K562 (cell line): ENCODE data around the gene GLI1. TPM values are rescaled to one million over a fixed set of nuclear protein-coding genes. Genes with fewer than 3 reads are reported as not detected.

Experiments used
- BDP1 ChIP-seq: IDR thresholded peaks from 3 replicates; pipeline ENCODE4 v1.6.1; 2011; ENCODE audit not compliant: insufficient read length, insufficient read depth
- BHLHE40 ChIP-seq: IDR thresholded peaks from 2 replicates; pipeline ENCODE4 v1.6.1; 2011; ENCODE audit warnings: low read length, improper control_type of control experiment
- CCAR2 ChIP-seq: fragments of 200-400 bp; formaldehyde crosslinking; IDR thresholded peaks from 2 replicates; pipeline ENCODE4 v1.6.1; 2017; ENCODE audit warnings: mild to moderate bottlenecking, low read depth, low read length
- CHD1 ChIP-seq: fragments of 200-600 bp; sonication (generic); IDR thresholded peaks from one replicate; pipeline ENCODE4 v1.6.1; 2012; ENCODE audit warnings: mild to moderate bottlenecking, moderate library complexity, low read length, inconsistent platforms
- EWSR1 ChIP-seq: fragments of 450-650 bp; IDR thresholded peaks from 2 replicates; pipeline ENCODE4 v1.6.1; 2018; ENCODE audit warnings: borderline replicate concordance, mild to moderate bottlenecking, low read depth, moderate library complexity; ENCODE audit not compliant: partially characterized antibody
- IRF1 ChIP-seq: sonication (generic); formaldehyde crosslinking; IDR thresholded peaks from 2 replicates; pipeline ENCODE4 v1.8.0; 2022; ENCODE audit warnings: missing genetic modification reagents, mild to moderate bottlenecking, borderline replicate concordance
- JUND ChIP-seq, 2 experiments: IDR thresholded peaks; 2 replicates in 1 of 2; 3 replicates in 1 of 2; pipeline ENCODE4 v1.6.1; 2011; ENCODE audit warnings: borderline replicate concordance in 2 of 2, low read depth in 2 of 2, low read length in 2 of 2, improper control_type of control experiment in 1 of 2, missing biosample characterization in 1 of 2, missing genetic modification characterization in 1 of 2, missing genetic modification reagents in 1 of 2
- L3MBTL2 ChIP-seq: fragments of 450-650 bp; IDR thresholded peaks from 2 replicates; pipeline ENCODE4 v1.6.1; 2016; ENCODE audit warnings: mild to moderate bottlenecking, moderate library complexity
- MAZ ChIP-seq, 2 experiments: fragments of 450-650 bp in 1 of 2; sonication (generic) in 1 of 2; formaldehyde crosslinking; IDR thresholded peaks in 1 of 2; conservative IDR thresholded peaks in 1 of 2; 2 replicates each; pipeline versions ENCODE4 v1.4.0 to v1.5.0; 2020; ENCODE audit warnings: mild to moderate bottlenecking in 1 of 2, missing genetic modification reagents in 1 of 2
- NCOA2 ChIP-seq, 2 experiments: fragments of 450-650 bp; IDR thresholded peaks; 2 replicates each; pipeline ENCODE4 v1.6.1; 2018; ENCODE audit warnings: mild to moderate bottlenecking in 2 of 2, moderate library complexity in 1 of 2; ENCODE audit not compliant: partially characterized antibody in 2 of 2
- NCOA4 ChIP-seq: fragments of 450-650 bp; IDR thresholded peaks from 2 replicates; pipeline ENCODE4 v1.6.1; 2018; ENCODE audit warnings: mild to moderate bottlenecking; ENCODE audit not compliant: partially characterized antibody
- NFE2 ChIP-seq: IDR thresholded peaks from 2 replicates; pipeline ENCODE4 v1.6.1; 2014; ENCODE audit warnings: antibody characterized with exemption, low read depth
- NR2F6 ChIP-seq: fragments of 450-650 bp; formaldehyde crosslinking; IDR thresholded peaks from 2 replicates; pipeline ENCODE4 v1.4.0; 2020; ENCODE audit warnings: mild to moderate bottlenecking
- SFPQ ChIP-seq: fragments of 200-400 bp; formaldehyde crosslinking; IDR thresholded peaks from 2 replicates; pipeline ENCODE4 v1.6.1; 2017; ENCODE audit warnings: mild to moderate bottlenecking, low read depth, low read length, moderate library complexity
- SMARCB1 ChIP-seq: IDR thresholded peaks from 2 replicates; pipeline ENCODE4 v1.6.1; 2011; ENCODE audit warnings: improper control_type of control experiment, low read depth; ENCODE audit not compliant: insufficient read length
- TFE3 ChIP-seq: fragments of 450-650 bp; formaldehyde crosslinking; IDR thresholded peaks from 2 replicates; pipeline ENCODE4 v1.4.0; 2020; ENCODE audit warnings: mild to moderate bottlenecking, mixed read lengths
- ZC3H4 ChIP-seq: sonication (generic); formaldehyde crosslinking; IDR thresholded peaks from 2 replicates; pipeline ENCODE4 v1.9.0; 2021; ENCODE audit warnings: missing genetic modification reagents, borderline replicate concordance
- ZNF274 ChIP-seq: IDR thresholded peaks from 2 replicates; pipeline ENCODE4 v1.6.1; 2011; ENCODE audit warnings: low read depth, mild to moderate bottlenecking, low read length, moderate library complexity, borderline replicate concordance
- ZNF589 ChIP-seq: fragments of 200-800 bp; sonication (Bioruptor generic); IDR thresholded peaks from 2 replicates; pipeline ENCODE4 v1.6.1; 2016; ENCODE audit warnings: low read depth, missing genetic modification characterization, missing compliant biosample characterization
- ZNF79 ChIP-seq: fragments of 250-450 bp; sonication (Bioruptor Pico); IDR thresholded peaks from 2 replicates; pipeline ENCODE4 v1.4.0; 2020; ENCODE audit warnings: low read depth, mild to moderate bottlenecking, moderate library complexity
- polyA plus RNA-seq, 8 experiments: library from polyadenylated mRNA; depleted of rRNA in 4 of 8; stranded (reverse) in 5 of 8; unstranded in 3 of 8; fragments of >200 nt; fragmentation: Nextera tagmentation in 2 of 8; fragmentation: Illumina TruSeq in 1 of 8; extraction: Ambion mirVana in 2 of 8; extraction: Trizol in 1 of 8; gene quantifications; 2 replicates each; pipeline versions ENCODE4 v1.2.1 to v1.2.3, GENCODE V29; 2011 to 2014; ENCODE audit warnings: inconsistent platforms in 1 of 8, missing spikeins in 1 of 8
- total RNA-seq, 7 experiments: library from RNA; depleted of rRNA in 6 of 7; stranded (reverse); fragments of >200 nt in 6 of 7; fragmentation: Illumina TruSeq in 2 of 7; extraction: Trizol in 2 of 7; gene quantifications; 2 replicates each; pipeline versions ENCODE4 v1.2.1 to v1.2.3, GENCODE V29; 2011 to 2021; ENCODE audit warnings: low replicate concordance in 1 of 7

GLI1 gene
- total and polyA plus RNA-seq, 9 of the 15 experiments (the other 6 are each of a cell fraction or from before 2014, with no cell fraction given): 0.24 to 3.7 (median 0.61) TPM

- TF ChIP-seq IRF1 (CRISPR knock-in tag): no peak
- no peak for TF ChIP-seq SFPQ
- no peak for TF ChIP-seq SMARCB1
- TF ChIP-seq CCAR2: no peak
- TF ChIP-seq ZC3H4 (CRISPR knock-in tag): no peak
- no peak for TF ChIP-seq NCOA2 (IDR thresholded peaks at IDR 0.05; ENCODE audit: partially characterized antibody in 2 of 2)
- TF ChIP-seq ZNF79 (CRISPR knock-in tag): no peak
- no peak for TF ChIP-seq EWSR1
- TF ChIP-seq NFE2: 0 out of 2 replicates have a peak, but pooled peaks have one; percentile 16
- TF ChIP-seq TFE3 (CRISPR knock-in tag): no peak
- TF ChIP-seq BDP1: no peak
- peak; percentile 72 for TF ChIP-seq BHLHE40
- TF ChIP-seq NR2F6: no peak
- TF ChIP-seq JUND (IDR thresholded peaks at IDR 0.05; ENCODE audit: borderline replicate concordance, low read depth, low read length): peak; percentile 72; the same call in 1 of the 2 replicates
- no peak; the same call in 2 of the 3 replicates for TF ChIP-seq JUND (tag; IDR thresholded peaks at IDR 0.05; ENCODE audit: borderline replicate concordance, low read depth, low read length)
- TF ChIP-seq L3MBTL2: peak; percentile 67
- TF ChIP-seq MAZ (CRISPR knock-in tag; conservative IDR thresholded peaks at IDR 0.05 in 1 of 2, IDR thresholded peaks at IDR 0.05 in 1 of 2): peak; percentile 15 to 57; a peak in 2 of 4 replicates
- peak; percentile 40; the same call in 1 of the 2 replicates for TF ChIP-seq ZNF589 (CRISPR knock-in tag)
- no peak for TF ChIP-seq ZNF274
- TF ChIP-seq CHD1: no peak
- no peak for TF ChIP-seq NCOA4
Observed at GRCh38 chr12:57487597-57488401, 28.2 kb downstream of the GLI1 start, which contains the start of gene MARS1 (continued).
